Kidney (tissue), 14 donors: ENCODE measurements around the gene ITGA3. TPM values are rescaled to one million over a fixed set of nuclear protein-coding genes. Genes with fewer than 3 reads are reported as not detected.

ENCODE experiments used
- DNase-seq, 5 donors: peaks; one replicate each; pipeline ENCODE4 v3.0.0-alpha.2; 2013 to 2020
- FAIRE-seq: peaks from 2 replicates; lab custom pipeline; 2012; peaks lifted over from hg19 to GRCh38; lab: Jason Lieb, UNC
- H3K27ac ChIP-seq, 2 donors: one replicate each; pipeline ENCODE4 v1.7.0; 2013; ENCODE audit warnings: low read depth in 2 of 2, low read length in 2 of 2, inconsistent platforms in 1 of 2
- H3K27me3 ChIP-seq: one replicate; pipeline ENCODE4 v1.7.1; 2013; ENCODE audit warnings: low read length, inconsistent platforms; ENCODE audit not compliant: control insufficient read depth, insufficient read depth
- H3K36me3 ChIP-seq, 3 donors: one replicate each; pipeline versions ENCODE4 v1.7.0 to v1.7.1; 2013; ENCODE audit warnings: low read length in 3 of 3, control low read depth in 1 of 3, inconsistent platforms in 1 of 3; ENCODE audit not compliant: insufficient read depth in 3 of 3, control insufficient read depth in 2 of 3
- H3K4me1 ChIP-seq, 3 donors: one replicate each; pipeline versions ENCODE4 v1.7.0 to v1.7.1; 2013; ENCODE audit warnings: low read length in 3 of 3, inconsistent platforms in 1 of 3, low read depth in 1 of 3; ENCODE audit not compliant: control insufficient read depth in 2 of 3, insufficient read depth in 2 of 3
- H3K4me3 ChIP-seq, 3 donors: one replicate each; pipeline versions ENCODE4 v1.7.0 to v1.8.1; 2013; ENCODE audit warnings: low read length in 3 of 3, control low read depth in 1 of 3, inconsistent platforms in 1 of 3
- H3K9ac ChIP-seq, 3 donors: one replicate each; pipeline versions ENCODE4 v1.7.0 to v1.7.1; 2013; ENCODE audit warnings: low read length in 3 of 3, control low read depth in 1 of 3, inconsistent platforms in 1 of 3
- H3K9me3 ChIP-seq, 3 donors: one replicate each; pipeline versions ENCODE4 v1.7.0 to v1.7.1; 2013; ENCODE audit warnings: low read length in 3 of 3, control low read depth in 1 of 3, inconsistent platforms in 1 of 3; ENCODE audit not compliant: control insufficient read depth in 2 of 3, insufficient read depth in 1 of 3
- intact Hi-C: fragments of 100-400 bp; cut with DNase I; formaldehyde crosslinking; loops from one replicate; pipeline ENCODE4 v1.11.1; 2022
- polyA plus RNA-seq: library from polyadenylated mRNA; stranded (reverse); fragments of 350-450 nt; fragmentation: Illumina TruSeq; extraction: RNeasy Lipid Tissue Mini Kit (QIAGEN cat#74804); gene quantifications from one replicate; pipeline ENCODE4 v1.2.3, GENCODE V29; 2014; ENCODE audit warnings: low read depth, low replicate concordance; ENCODE audit not compliant: insufficient read depth
- total RNA-seq: library from RNA; stranded (reverse); fragmentation: NEBNext Ultra II Directional; extraction: Animal tissue kit (Norgen Biotek cat#: 25700); gene quantifications from one replicate; pipeline ENCODE4 v1.2.1, GENCODE V29; 2021
- TF ChIP-seq, protein P1 (sequence below): IDR thresholded peaks from 3 replicates; pipeline ENCODE4 v1.5.1; 2012; ENCODE audit warnings: mild to moderate bottlenecking, moderate library complexity, borderline replicate concordance; ENCODE audit not compliant: insufficient read depth; ENCODE audit errors: extremely low read depth
- donor health status: control.
- donor health status: control.
- donor health status: control.
- donor health status: control.
- donor health status: control.
- donor health status: DM: yes; HTN: yes; CAD: no.
- donor health status: Normal renal cell carcinoma (clear cell type).

The ITGA3 gene
- total and polyA plus RNA-seq, 2 donors from 2014 or later: 117 to 367 TPM

DNA sequence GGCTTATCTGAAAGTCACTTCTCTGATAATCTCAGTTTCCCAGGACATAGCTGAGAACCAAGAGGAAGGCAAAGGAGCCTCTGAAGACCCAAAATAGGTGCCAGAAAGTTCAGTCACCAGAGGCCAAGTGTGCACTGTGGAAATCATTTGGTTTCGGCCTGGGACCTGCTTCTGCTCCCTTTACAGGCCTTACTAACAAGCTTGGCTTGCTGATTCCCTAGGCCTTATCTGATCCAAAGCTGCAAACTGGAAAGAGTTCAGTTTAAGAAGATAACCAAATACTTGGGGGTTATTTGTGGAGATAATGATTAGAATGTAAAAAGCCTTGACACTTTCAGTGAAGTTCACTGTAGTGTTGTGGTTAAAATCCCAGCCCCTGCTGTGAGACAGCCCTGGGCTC, 17.0 kb downstream of the ITGA3 start:
- no peak overlapping the region for H3K9ac ChIP-seq
- H3K4me1 ChIP-seq: no peaks in the 10 kb centered on the region
- no peak overlapping the region for H3K27ac ChIP-seq
- TF ChIP-seq, protein P1, sequence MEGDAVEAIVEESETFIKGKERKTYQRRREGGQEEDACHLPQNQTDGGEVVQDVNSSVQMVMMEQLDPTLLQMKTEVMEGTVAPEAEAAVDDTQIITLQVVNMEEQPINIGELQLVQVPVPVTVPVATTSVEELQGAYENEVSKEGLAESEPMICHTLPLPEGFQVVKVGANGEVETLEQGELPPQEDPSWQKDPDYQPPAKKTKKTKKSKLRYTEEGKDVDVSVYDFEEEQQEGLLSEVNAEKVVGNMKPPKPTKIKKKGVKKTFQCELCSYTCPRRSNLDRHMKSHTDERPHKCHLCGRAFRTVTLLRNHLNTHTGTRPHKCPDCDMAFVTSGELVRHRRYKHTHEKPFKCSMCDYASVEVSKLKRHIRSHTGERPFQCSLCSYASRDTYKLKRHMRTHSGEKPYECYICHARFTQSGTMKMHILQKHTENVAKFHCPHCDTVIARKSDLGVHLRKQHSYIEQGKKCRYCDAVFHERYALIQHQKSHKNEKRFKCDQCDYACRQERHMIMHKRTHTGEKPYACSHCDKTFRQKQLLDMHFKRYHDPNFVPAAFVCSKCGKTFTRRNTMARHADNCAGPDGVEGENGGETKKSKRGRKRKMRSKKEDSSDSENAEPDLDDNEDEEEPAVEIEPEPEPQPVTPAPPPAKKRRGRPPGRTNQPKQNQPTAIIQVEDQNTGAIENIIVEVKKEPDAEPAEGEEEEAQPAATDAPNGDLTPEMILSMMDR: no peak
- FAIRE-seq: no peak
- H3K36me3 ChIP-seq: peaks cover 4 to 64% (median 22%) of the 10 kb centered on the region in 3 donors
- no peaks in the 10 kb centered on the region for H3K9me3 ChIP-seq
- intact Hi-C loops: no loop called here
- H3K27me3 ChIP-seq: no peaks in the 10 kb centered on the region
- no peak overlapping the region for H3K4me3 ChIP-seq
- DNase-seq: no peak

GRCh38 chr17:50074227-50074626, 18.3 kb downstream of the ITGA3 start:
- DNase-seq (no peak), FAIRE-seq (no peak)
- Histone ChIP-seq H3K27ac (no peak overlapping the region), H3K9me3 (no peaks in the 10 kb centered on the region), H3K36me3 (peaks cover 4 to 72% (median 28%) of the 10 kb centered on the region in 3 donors), H3K9ac (no peak overlapping the region), H3K4me3 (no peak overlapping the region), H3K27me3 (no peaks in the 10 kb centered on the region), H3K4me1 (no peaks in the 10 kb centered on the region)
- TF ChIP-seq, protein P1: no peak
- intact Hi-C loops: no loop called here

DNA sequence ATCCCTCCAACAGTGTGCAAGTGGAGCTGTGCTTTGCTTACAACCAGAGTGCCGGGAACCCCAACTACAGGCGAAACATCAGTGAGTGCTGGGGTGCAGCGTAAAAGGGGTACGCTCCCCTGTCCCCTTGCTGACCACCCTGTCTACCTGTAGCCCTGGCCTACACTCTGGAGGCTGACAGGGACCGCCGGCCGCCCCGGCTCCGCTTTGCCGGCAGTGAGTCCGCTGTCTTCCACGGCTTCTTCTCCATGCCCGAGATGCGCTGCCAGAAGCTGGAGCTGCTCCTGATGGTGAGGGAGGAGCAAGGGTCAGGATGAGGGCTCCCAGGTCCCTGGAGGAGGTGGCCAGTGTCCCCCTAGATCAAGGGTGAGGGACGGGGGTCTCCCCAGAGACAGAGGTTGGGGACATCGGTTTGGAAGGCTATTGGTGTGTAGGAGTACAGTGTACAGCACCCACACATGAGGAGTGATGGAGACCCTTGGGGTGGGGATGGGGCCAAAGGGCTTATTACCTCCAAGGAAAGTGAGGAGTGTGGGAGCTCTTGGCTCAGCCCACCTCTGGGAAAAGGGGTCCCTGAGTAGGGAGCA, 19.6 kb downstream of the ITGA3 start:
- peak in 1 of 5 donors; percentile 44 for DNase-seq
- intact Hi-C loops: no loop called here
- no peaks in the 10 kb centered on the region for H3K9me3 ChIP-seq
- TF ChIP-seq, protein P1: no peak
- FAIRE-seq: no peak
- peaks cover 4 to 78% (median 29%) of the 10 kb centered on the region in 3 donors for H3K36me3 ChIP-seq
- no peaks in the 10 kb centered on the region for H3K27me3 ChIP-seq
- H3K9ac ChIP-seq: no peak overlapping the region
- peaks cover 0 to 7% (median 0%) of the 10 kb centered on the region in 3 donors for H3K4me1 ChIP-seq
- H3K27ac ChIP-seq: no peak overlapping the region
- H3K4me3 ChIP-seq: no peak overlapping the region

DNA sequence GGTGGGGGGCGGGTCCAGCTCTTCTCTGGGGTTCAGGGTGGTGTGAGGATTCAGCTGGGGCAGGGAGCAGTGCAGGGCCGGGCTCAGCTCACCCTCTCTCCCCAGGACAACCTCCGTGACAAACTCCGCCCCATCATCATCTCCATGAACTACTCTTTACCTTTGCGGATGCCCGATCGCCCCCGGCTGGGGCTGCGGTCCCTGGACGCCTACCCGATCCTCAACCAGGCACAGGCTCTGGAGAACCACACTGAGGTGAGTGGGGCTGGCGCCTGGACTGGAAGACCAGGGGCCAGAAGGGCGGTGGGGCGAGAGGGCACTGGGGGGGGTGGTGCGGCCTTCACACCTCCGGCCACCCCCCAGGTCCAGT, 20.3 kb downstream of the ITGA3 start:
- peaks cover 0 to 7% (median 0%) of the 10 kb centered on the region in 3 donors for H3K4me1 ChIP-seq
- no peaks in the 10 kb centered on the region for H3K9me3 ChIP-seq
- H3K9ac ChIP-seq: no peak overlapping the region
- no peak overlapping the region for H3K27ac ChIP-seq
- H3K27me3 ChIP-seq: no peaks in the 10 kb centered on the region
- TF ChIP-seq, protein P1: no peak
- FAIRE-seq: no peak
- peaks cover 2 to 78% (median 28%) of the 10 kb centered on the region in 3 donors for H3K36me3 ChIP-seq
- DNase-seq: no peak
- H3K4me3 ChIP-seq: no peak overlapping the region
- intact Hi-C loops: no loop called here
